Measurements from ENCODE around the gene CWH43.

DNA sequence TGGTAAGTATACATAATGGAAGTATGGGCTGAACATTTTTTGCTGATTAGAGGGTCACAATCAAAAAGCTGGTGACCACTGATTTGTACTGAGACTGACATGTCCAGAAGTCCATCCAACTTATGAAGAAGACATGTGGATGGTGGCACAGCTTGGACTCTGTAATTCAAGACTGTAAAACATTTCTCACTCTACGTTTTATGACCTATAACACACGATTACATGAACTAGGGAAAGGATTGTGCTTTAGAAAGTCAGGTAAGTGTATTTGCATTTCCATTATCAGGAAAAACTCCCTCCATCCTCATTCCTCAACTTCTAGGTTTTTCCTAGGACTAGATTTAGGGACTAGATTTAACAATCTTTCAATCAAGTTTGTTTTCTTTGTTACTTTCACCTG is 49.0 kb upstream of the CWH43 start:
- TF ChIP-seq, protein P1, sequence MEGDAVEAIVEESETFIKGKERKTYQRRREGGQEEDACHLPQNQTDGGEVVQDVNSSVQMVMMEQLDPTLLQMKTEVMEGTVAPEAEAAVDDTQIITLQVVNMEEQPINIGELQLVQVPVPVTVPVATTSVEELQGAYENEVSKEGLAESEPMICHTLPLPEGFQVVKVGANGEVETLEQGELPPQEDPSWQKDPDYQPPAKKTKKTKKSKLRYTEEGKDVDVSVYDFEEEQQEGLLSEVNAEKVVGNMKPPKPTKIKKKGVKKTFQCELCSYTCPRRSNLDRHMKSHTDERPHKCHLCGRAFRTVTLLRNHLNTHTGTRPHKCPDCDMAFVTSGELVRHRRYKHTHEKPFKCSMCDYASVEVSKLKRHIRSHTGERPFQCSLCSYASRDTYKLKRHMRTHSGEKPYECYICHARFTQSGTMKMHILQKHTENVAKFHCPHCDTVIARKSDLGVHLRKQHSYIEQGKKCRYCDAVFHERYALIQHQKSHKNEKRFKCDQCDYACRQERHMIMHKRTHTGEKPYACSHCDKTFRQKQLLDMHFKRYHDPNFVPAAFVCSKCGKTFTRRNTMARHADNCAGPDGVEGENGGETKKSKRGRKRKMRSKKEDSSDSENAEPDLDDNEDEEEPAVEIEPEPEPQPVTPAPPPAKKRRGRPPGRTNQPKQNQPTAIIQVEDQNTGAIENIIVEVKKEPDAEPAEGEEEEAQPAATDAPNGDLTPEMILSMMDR (IDR thresholded peaks at IDR 0.05): no peak
- no peak for TF ChIP-seq POLR2A (IDR thresholded peaks at IDR 0.05)

Data from adrenal gland (tissue), 5 donors.